GM21526 (cell line): ENCODE measurements around the gene CHST4.
"Not testable (repeated sequence)": the region's sequence is repeated elsewhere in the genome, so short reads cannot be mapped to it uniquely, and the experiment has no call there.

Source experiments
- ATAC-seq: cut with Tn5 transposase; IDR thresholded peaks from one replicate; pipeline ENCODE4 v1.9.1; 2021; ENCODE audit warnings: moderate library complexity; ENCODE audit not compliant: unreplicated experiment, low FRiP score

Gene CHST4

DNA sequence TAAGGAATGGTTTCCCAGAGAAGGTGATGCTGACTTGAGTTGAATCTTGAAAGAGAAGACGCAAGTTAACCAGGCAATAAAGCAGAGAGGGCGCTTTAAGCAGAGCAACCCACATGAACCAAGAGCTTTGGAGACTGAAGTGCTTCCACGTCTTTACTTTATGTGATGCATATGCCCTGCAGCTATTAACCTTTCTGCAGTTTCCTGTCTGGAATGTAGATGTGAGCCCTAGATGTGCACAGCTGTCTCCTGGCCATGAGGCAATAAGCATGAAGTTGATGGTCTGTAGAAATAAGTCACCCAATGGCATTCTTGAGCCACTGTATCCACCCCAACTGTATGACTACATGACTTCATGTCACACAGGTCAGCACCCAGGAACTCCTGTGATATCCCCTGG, 5.7 kb upstream of the CHST4 start:
- ATAC-seq: no peak

DNA sequence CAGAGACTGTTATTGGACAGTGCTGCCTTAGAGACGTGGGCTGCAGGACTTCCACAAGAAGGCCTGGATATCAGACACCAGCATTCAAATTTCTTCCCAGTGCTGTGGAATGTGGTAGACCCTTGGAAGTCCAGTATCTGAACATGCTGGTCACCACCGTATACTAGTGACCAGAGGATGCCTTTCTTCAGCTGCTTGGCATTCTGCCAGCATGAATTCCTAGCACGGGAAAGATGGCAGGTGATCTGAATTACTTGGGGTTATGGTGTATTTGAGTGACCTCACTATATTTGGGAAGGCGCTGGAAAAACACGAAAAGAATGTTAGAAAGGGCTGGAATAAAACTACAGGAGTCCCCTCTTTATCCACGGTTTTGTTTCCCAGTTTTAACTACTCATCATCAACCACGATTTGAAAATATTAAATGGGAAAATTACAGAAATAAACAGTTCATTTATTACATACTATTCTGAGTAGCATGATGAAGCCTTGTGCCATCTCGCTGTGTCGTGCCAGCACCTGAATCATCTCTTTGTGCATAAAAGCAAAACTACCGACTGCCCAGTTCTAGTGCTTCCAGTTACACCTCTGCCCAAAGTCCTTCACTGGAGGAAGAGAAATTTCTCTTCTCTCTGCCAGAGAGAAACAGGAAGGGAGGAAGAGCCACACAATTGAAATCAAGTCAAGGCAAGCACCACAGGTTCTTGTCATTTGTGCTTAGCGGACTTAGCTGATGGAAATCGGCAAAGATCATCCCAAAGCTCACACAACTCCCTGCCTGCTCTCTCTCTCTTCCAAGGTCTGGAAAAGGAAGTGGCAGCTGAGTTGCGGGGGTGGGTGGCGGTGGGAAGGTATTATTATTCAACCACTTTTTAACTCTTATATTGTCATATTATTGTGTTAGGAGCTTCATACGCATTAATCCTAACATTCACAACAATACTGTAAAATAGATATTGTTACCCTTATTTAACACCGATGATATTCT, 1.4 kb upstream of the CHST4 start:
- ATAC-seq: no peak

DNA sequence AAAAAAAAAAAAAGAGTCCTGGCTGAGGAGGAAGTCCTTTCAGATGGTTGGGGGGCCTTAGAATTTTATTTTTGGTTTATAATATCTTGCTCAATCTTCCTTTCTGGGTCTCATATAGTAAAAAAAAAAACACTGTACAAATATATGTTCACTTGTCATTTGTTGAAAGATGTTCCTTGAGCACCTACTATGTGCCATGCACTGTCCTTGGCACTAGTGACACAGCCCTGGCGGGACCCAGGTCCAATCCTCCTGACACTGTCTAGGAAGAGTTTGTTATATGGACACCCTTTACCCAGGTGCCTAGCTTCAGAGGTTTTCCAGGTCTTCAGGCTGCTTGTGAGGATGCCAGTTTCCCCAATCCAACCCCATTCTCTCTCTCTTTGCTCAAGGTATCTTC, 2.0 kb downstream of the CHST4 start:
- no peak for ATAC-seq

GRCh38 chr16:71528863-71529262, 2.6 kb downstream of the CHST4 start:
- ATAC-seq: no peak

GRCh38 chr16:71532366-71532765, 6.1 kb downstream of the CHST4 start:
- no peak for ATAC-seq

- ATAC-seq: no peak
These were observed 10.7 kb downstream of the CHST4 start for GRCh38 chr16:71536752-71537499.

DNA sequence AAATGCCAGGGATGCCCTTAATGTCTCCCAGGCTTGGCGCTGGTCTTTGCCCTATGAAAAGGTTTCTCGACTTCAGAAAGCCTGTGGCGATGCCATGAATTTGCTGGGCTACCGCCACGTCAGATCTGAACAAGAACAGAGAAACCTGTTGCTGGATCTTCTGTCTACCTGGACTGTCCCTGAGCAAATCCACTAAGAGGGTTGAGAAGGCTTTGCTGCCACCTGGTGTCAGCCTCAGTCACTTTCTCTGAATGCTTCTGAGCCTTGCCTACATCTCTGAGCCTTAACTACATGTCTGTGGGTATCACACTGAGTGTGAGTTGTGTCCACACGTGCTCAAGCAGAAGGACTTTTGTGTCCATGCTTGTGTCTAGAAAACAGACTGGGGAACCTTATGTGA, 11.4 kb downstream of the CHST4 start:
- no peak for ATAC-seq

- ATAC-seq: peak; percentile 85
These were observed 16.2 kb downstream of the CHST4 start for GRCh38 chr16:71542377-71542776.

DNA sequence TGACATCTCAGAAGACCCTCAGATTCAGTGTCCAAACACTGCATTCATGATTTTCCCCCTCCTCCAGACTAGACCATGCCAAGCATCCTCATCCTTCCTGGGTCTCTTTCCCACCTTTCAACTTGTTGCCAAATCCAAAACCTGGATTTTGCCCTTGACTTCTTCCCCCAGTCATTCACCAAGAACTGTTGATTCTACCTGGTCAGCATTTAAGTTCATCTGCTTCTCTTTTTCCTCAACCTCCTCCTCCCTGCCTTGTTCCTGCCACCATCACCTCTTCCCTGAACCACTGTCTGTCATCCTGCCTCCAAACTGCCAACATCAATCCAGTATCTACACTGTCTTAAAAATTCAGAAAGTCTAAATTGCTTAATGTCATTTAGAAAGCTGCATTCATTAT, 20.9 kb downstream of the CHST4 start:
- ATAC-seq: no peak

- no peak for ATAC-seq
These were observed 26.7 kb downstream of the CHST4 start for GRCh38 chr16:71552698-71553503.

DNA sequence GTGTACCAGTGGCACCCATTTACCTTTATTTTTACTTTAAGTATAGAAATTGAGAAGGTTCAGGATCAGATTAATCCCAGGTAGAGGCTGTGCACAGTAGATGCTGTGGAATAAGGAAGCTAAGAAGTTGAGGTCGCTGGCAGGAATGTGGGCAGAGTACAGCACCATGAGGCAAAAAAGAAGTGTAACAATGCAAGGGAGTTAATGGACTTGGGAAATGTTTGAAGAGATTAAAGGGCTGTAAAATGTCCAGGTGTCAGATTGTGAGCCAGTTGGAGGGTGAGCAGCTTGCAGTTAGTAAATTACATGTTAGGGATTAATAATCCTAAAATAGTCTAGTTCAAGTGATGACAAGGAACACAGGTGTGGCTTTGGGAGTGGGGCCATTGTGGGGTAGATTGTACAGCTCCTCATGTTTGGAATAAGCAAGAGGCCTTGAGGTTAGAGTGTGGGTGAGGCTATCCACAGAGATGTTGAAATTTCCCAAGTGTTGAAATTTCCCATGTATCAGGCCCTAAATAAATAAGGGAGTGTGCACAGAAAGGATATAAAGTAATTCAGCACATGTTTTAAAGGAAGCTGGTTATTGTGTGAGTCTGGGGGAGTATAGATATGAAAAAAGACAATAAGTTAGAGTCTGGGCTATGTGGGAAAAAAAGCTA, 29.1 kb downstream of the CHST4 start:
- ATAC-seq: no peak

DNA sequence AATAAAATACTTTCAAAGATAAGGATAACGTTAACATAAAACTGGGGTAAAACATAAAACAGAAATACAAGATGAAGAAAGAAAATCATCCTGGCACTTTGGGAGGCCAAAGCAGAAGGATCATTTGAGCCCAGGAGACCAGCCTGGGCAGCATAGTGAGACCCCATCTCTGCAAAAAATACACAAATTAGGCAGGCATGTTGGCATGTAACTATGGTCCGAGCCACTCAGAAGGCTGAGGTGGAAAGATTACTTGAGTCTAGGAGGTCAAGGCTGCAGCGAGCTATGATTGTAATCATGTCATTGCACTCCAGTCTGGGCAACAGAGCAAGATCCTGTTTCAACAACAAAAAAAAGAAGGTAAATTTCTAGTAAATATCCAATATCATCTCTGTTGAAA, 31.1 kb downstream of the CHST4 start:
- no peak for ATAC-seq

DNA sequence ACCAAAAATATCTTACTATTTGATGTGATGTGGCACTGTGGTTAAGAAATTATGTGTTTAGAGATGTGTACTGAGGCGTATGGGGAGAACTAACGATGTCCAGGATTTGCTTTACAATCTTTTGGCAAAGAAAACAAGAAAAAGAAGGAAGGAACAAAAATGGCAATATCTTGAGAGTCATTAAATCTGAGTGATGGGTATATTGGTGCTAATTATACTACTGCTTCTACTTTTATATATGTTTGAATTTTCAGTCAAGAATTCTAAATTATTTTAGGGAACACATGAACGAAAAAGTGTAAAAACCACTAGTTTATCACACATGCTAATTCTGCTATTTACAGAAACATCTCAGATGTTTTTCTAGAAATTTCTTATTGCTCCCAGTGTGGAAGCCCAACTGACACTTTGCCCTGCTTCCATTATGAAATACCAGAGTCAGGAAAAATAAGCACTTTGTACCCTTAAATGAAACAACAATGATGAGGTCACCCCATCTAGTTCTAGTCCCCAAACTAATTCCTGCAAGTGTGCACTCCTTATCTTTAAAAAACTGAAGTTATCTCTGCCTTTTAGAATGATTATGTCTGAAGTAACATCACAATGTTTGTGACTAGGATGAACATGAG, 31.8 kb downstream of the CHST4 start:
- no peak for ATAC-seq

- ATAC-seq: no peak
These were observed 33.6 kb downstream of the CHST4 start for GRCh38 chr16:71559855-71560254.

DNA sequence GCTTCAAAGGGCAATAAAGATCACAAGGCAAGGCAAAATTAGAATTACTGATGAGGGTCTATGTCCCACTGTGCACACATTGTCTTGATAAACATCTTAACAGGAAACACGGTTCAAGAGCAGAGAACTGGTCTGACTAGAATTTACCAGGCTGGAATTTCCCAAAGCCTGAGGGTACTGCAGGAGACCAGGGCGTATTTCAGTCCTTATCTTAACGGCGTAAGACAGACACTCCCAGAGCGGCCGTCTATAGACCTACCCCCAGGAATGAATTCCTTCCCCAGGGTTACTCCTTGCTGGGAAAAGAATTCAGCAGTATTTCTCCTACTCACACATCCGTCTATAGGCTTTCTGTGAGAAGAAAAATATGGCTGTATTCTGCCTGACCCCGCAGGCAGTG, 35.7 kb downstream of the CHST4 start:
- not testable (repeated sequence) for ATAC-seq

GRCh38 chr16:71562552-71562951, 36.3 kb downstream of the CHST4 start:
- no peak for ATAC-seq

GRCh38 chr16:71564335-71564967, 38.2 kb downstream of the CHST4 start:
- peak; percentile 90 for ATAC-seq

DNA sequence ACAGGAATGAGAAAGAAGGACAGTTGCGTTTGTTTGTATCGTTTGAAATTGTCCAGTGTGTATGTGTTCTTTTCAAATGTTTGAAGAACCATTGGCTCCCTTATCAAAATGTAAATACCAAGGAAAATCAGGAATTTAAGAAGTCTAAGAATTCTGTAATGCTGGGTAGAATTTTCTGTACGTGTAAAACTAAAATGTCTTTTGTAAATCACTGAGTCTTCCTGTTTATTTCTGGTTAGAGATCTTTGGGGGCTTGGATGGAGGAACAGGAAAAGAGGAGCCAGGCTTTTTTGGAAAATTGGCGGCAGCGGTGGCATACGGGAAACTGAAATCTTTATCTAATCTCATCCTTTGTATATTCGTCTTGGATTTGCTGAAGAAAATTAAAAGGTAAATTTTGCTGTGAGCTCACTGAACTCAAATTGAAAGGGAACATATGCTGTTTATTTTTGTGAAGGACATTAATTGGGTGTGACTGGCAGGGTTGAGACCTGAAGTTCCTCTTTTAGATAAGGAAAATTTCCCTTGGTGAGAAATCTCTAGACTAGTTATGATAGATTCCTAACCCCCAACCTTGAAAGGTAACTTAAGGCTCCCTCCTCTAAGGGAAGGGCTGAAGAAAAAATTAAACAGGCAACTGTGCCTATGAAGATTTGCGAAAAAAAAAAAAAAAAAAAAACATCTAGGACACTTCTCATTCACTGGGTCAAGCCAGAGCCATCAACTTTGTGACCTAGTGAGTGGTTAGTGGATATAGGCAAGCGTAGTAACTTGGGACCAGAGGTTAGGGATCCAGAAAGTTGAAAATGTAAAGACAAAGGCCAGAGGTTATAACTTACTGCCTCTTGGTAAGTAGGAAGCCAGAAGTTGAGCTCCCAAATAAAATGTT, 39.8 kb downstream of the CHST4 start:
- ATAC-seq: no peak
